ENCODE measurements around the gene IL18BP. TPM values are rescaled to one million over a fixed set of nuclear protein-coding genes. Genes with fewer than 3 reads are reported as not detected.

The IL18BP gene
- total RNA-seq: 1.2 and 1.9 TPM in 2 replicates

GRCh38 chr11:71998649-71999310 is at the start of gene IL18BP:
TSS of gene IL18BP (plus strand) at chr11:71998909. CDS start at chr11:71999985, 1,076 bp downstream.

Other genes starting within 250 kb of the IL18BP start
- gene DEFB108B, start 165.7 kb upstream of the IL18BP start, total RNA-seq: not detected in 2 replicates
- gene DEFB131B, start 120.5 kb upstream of the IL18BP start, total RNA-seq: not detected in 2 replicates
- gene XNDC1N, start 70.3 kb upstream of the IL18BP start, total RNA-seq: 2.2 and 4.7 TPM in 2 replicates
- gene RNF121, start 69.9 kb upstream of the IL18BP start, total RNA-seq: 25.0 and 25.3 TPM in 2 replicates
- 109 and 146 TPM in 2 replicates for gene NUMA1, start 81.6 kb downstream of the IL18BP start, total RNA-seq
- gene LRRC51, start 81.9 kb downstream of the IL18BP start, total RNA-seq: 4.6 and 6.1 TPM in 2 replicates
- gene LAMTOR1, start 104.4 kb downstream of the IL18BP start, total RNA-seq: 139 and 169 TPM in 2 replicates
- gene TOMT, start 107.0 kb downstream of the IL18BP start, total RNA-seq: not detected in 2 replicates
- 52.9 and 71.1 TPM in 2 replicates for gene ANAPC15, start 113.8 kb downstream of the IL18BP start, total RNA-seq
- 0.21 TPM in 1 of 2 replicates, not detected in the other for gene FOLR3, start 136.8 kb downstream of the IL18BP start, total RNA-seq
- gene FOLR1, start 193.2 kb downstream of the IL18BP start, total RNA-seq: 0.63 TPM in 1 of 2 replicates, not detected in the other
- not detected in 2 replicates for gene FOLR2, start 217.9 kb downstream of the IL18BP start, total RNA-seq
- 26.1 and 37.9 TPM in 2 replicates for gene INPPL1, start 225.9 kb downstream of the IL18BP start, total RNA-seq
- not detected in 2 replicates for gene PHOX2A, start 245.3 kb downstream of the IL18BP start, total RNA-seq